PFSK-1 (cell line): ENCODE measurements around the gene NCAM2.

Experiments used
- POLR2AphosphoS5 ChIP-seq: IDR thresholded peaks from 2 replicates; pipeline ENCODE4 v1.6.1; 2012; ENCODE audit warnings: low read depth, mild to moderate bottlenecking, control low read depth, low read length, moderate library complexity
- TAF1 ChIP-seq: IDR thresholded peaks from 2 replicates; pipeline ENCODE4 v1.6.1; 2012; ENCODE audit warnings: low read length, control low read depth, borderline replicate concordance; ENCODE audit not compliant: insufficient read depth

GRCh38 chr21:21439761-21440160 is 441.6 kb downstream of the NCAM2 start:
- TF ChIP-seq TAF1 (no peak), POLR2AphosphoS5 (no peak)
